ENCODE results near the gene EHF.

GRCh38 chr11:34616830-34617504 is 3.9 kb upstream of the EHF start:
- TF ChIP-seq CTCF (IDR thresholded peaks at IDR 0.05; ENCODE audit: insufficient read depth, low read depth, low read length) (no peak), EZH2 (IDR thresholded peaks at IDR 0.05; ENCODE audit: insufficient read depth, low read length) (no peak)
